Hematopoietic multipotent progenitor cell treated with erythropoietin and hydrocortisone succinate and interleukin-3 and kit ligand, for 17 days (in vitro differentiated cells): ENCODE data around the gene RARA.

ENCODE experiments used
- DNase-seq: peaks from one replicate; pipeline ENCODE4 v3.0.0-alpha.2; 2015; ENCODE audit warnings: low spot score

Gene RARA

GRCh38 chr17:40309031-40309948 lies at the start of gene RARA:
TSS of gene RARA (plus strand) at chr17:40309180. CDS start at chr17:40331219, 22,039 bp downstream.
- DNase-seq, result no peak

- no peak for DNase-seq
Measured at GRCh38 chr17:40259505-40259904, 49.5 kb upstream of the RARA start.

- DNase-seq, result no peak
Measured at GRCh38 chr17:40260528-40260927, 48.5 kb upstream of the RARA start.

GRCh38 chr17:40264458-40265185 lies 44.4 kb upstream of the RARA start:
- no peak for DNase-seq

GRCh38 chr17:40265337-40265736 lies 43.6 kb upstream of the RARA start:
- no peak for DNase-seq

- DNase-seq, result no peak
Measured at GRCh38 chr17:40266882-40267281, 42.1 kb upstream of the RARA start.

- no peak for DNase-seq
Measured at GRCh38 chr17:40268141-40268712, 40.8 kb upstream of the RARA start.

- DNase-seq, result no peak
Measured at GRCh38 chr17:40278414-40278813, 30.6 kb upstream of the RARA start.

- DNase-seq, result no peak
Measured at GRCh38 chr17:40279402-40279801, 29.6 kb upstream of the RARA start.

- DNase-seq, result no peak
Measured at GRCh38 chr17:40281663-40282062, 27.3 kb upstream of the RARA start.

GRCh38 chr17:40283662-40284061 lies 25.3 kb upstream of the RARA start:
- DNase-seq, result no peak

- no peak for DNase-seq
Measured at GRCh38 chr17:40284085-40284713, 24.8 kb upstream of the RARA start.

GRCh38 chr17:40286473-40286872 lies 22.5 kb upstream of the RARA start:
- no peak for DNase-seq

- DNase-seq, result no peak
Measured at GRCh38 chr17:40287159-40287493, 21.9 kb upstream of the RARA start.

- peak; percentile 96 for DNase-seq
Measured at GRCh38 chr17:40287494-40288369, 21.2 kb upstream of the RARA start, which contains the start of gene CDC6. TSS of gene CDC6 (plus strand) at chr17:40287879. CDS start at chr17:40289421, 1,542 bp downstream.

- peak; percentile 63 for DNase-seq
Measured at GRCh38 chr17:40290629-40291280, 18.2 kb upstream of the RARA start.

GRCh38 chr17:40291281-40291664 lies 17.7 kb upstream of the RARA start:
- DNase-seq, result no peak

GRCh38 chr17:40293363-40293762 lies 15.6 kb upstream of the RARA start:
- no peak for DNase-seq

GRCh38 chr17:40295488-40296436 lies 13.2 kb upstream of the RARA start:
- no peak for DNase-seq

GRCh38 chr17:40297511-40297910 lies 11.5 kb upstream of the RARA start:
- no peak for DNase-seq
